GM12865 (cell line): ENCODE measurements around the gene APC.

ENCODE experiments used
- DNase-seq: peaks from one replicate; pipeline ENCODE4 v3.0.0; 2010; ENCODE audit warnings: low read depth
- H3K4me3 ChIP-seq: 2 replicates; pipeline ENCODE4 v1.5.1; 2011; ENCODE audit warnings: mild to moderate bottlenecking, low read depth, low read length, control low read depth
- TF ChIP-seq, protein P1 (sequence below): IDR thresholded peaks from 2 replicates; pipeline ENCODE4 v1.5.1; 2011; ENCODE audit warnings: low read length, control low read depth, low read depth, inconsistent platforms; ENCODE audit not compliant: insufficient read depth; ENCODE audit errors: missing control alignments

APC gene

DNA sequence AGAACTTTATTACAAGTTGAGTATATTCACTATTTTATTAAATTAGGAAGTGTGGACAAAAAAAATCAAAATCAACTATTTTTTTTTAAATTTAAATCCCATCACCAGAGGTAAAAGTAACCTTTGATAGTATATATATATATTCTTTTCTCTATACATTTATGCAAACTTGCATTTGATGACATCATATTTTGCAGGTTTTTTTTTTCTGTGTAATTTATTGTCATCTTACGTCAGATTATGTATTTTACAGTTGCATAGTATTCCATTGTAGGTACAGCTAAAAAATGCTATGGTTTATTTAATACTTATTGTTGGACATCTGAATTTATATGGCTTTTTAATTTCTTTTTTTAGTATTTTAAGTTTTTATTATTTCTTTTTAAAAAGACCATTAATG lies 25.5 kb downstream of the APC start:
- H3K4me3 ChIP-seq: no peak overlapping the region
- DNase-seq: no peak
- TF ChIP-seq, protein P1, sequence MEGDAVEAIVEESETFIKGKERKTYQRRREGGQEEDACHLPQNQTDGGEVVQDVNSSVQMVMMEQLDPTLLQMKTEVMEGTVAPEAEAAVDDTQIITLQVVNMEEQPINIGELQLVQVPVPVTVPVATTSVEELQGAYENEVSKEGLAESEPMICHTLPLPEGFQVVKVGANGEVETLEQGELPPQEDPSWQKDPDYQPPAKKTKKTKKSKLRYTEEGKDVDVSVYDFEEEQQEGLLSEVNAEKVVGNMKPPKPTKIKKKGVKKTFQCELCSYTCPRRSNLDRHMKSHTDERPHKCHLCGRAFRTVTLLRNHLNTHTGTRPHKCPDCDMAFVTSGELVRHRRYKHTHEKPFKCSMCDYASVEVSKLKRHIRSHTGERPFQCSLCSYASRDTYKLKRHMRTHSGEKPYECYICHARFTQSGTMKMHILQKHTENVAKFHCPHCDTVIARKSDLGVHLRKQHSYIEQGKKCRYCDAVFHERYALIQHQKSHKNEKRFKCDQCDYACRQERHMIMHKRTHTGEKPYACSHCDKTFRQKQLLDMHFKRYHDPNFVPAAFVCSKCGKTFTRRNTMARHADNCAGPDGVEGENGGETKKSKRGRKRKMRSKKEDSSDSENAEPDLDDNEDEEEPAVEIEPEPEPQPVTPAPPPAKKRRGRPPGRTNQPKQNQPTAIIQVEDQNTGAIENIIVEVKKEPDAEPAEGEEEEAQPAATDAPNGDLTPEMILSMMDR: no peak

DNA sequence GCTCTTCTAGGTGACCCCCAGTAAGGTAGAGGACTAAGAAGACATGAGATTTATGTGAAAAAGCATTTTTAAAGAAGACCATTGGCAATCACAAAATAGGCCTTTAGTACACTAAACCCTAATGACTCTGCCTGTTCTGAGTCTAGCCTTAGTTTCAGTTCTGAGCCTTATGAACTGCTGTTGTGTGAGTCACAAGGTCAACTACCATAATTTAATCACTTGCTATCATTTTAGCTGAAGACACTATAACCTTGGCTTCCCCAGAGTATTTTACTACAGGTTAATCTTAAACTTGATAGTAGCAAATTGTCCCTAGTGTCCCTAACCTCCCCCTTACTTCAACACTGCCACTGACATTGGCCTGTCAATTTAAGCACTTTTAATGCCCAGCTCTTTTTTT lies 34.4 kb downstream of the APC start:
- no peak for DNase-seq
- no peak overlapping the region for H3K4me3 ChIP-seq
- TF ChIP-seq, protein P1: no peak

DNA sequence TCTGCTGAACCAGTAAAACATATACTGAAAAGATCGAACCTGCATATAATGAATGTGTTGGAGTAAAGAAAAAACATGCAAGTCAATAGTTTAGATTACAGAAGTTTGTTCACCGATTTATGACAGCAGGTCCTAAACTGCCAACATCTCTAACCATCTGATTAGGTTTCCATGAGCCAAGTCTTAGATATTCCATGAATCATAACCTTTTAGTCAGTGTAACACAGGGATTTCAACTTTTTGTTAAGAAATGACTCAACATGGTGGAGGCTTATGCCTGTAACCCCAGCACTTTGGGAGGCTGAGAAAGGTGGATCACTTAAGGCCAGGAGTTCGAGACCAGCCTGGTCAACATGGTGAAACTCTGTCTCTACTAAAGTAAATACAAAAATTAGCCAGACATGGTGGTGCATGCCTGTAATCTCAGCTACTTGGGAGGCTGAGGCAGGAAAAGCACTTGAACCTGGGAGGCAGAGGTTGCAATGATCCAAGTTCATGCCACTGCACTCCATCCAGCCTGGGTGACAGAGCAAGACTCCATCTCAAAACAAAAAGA lies 38.7 kb downstream of the APC start:
- TF ChIP-seq, protein P1: no peak
- no peak for DNase-seq
- no peak overlapping the region for H3K4me3 ChIP-seq

DNA sequence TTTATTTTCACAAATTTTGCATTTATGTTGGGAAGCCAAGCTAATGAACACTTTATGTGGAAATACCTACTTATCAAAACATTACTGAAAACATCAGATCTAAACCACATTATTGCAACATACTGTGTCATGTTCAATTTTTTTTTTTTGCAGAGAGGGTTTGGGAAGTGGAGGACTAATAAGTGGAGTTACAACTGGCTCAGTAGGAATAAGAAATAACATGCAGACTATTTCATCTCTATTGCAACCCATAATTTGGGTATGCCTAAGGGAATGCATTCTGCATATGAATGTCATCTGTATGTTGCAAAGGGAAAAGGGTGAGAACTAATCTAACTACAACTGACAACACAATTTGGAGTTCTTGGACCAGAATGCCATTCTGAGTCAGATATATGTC lies 41.8 kb downstream of the APC start:
- no peak for DNase-seq
- TF ChIP-seq, protein P1: no peak
- H3K4me3 ChIP-seq: no peak overlapping the region

DNA sequence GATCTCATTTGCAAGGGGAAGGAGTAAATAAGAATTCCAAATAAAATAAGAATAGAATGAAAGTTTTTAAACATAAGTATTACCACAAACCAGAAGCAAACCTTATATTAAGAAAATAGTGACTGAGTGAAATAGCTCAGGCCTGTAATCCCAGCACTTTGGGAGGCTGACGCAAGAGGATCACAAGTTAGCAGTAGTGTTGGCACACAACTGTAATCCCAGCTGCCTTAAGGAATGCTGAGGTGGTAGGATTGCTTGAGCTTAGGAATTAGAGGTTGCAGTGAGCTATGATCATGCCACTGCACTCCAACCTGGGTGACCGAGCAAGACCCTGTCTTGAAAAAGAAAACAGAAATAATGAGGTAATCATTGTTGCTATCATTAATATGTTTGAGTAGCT lies 47.0 kb downstream of the APC start:
- no peak overlapping the region for H3K4me3 ChIP-seq
- TF ChIP-seq, protein P1: no peak

DNA sequence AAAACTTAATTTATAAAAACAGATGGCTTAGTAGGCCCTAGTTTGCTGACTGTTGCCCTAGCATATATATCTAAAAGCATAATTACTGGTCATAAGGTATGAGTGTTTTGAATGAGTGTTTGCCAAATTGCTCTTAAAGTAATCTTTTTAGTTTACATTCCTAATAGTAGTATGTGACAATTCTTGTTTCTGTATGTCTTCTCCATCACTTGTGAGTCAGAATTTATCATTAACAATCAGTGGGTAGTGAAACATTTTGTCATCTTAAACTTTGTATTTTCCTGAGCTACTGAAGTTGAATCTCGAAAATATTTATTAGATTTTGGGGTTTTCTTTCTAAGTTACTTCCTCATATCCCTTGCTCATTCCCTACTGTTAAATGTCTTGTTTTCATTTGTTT lies 49.6 kb downstream of the APC start:
- H3K4me3 ChIP-seq: no peak overlapping the region
- TF ChIP-seq, protein P1: no peak
- DNase-seq: no peak

More for the DNA sequence above, 47.0 kb downstream of the APC start:
- no peak for DNase-seq

DNA sequence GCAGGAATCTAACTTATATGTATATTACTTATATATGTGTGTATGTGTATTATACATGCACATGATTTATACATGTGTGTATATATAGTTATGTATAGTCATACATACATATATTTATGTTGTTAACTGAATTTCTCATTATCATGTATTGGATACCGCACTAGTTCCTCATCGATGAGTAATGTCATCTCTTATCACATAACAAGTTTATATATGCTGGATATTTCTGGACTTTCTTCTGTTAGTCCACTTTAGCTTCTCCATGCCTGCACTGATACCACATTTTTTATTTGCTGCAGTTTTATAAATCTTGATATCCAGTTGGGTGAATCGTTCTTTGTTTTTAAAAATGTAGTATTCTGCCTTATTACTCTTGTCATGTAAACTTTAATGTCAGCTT lies 50.2 kb downstream of the APC start:
- no peak overlapping the region for H3K4me3 ChIP-seq
- TF ChIP-seq, protein P1: no peak
- no peak for DNase-seq
